Peyer's patch (tissue), 4 donors: ENCODE results near the gene SCYL1. TPM values are rescaled to one million over a fixed set of nuclear protein-coding genes. Genes with fewer than 3 reads are reported as not detected.

Experiments
- DNase-seq, 3 donors: peaks; one replicate each; pipeline ENCODE4 v3.0.0-alpha.2; 2017 to 2019
- H3K27ac ChIP-seq, 4 donors: fragments of 200-600 bp; sonication (generic); one replicate each; pipeline ENCODE4 v1.5.1; 2016 to 2019
- H3K27me3 ChIP-seq, 2 donors: fragments of 200-600 bp; sonication (generic); one replicate each; pipeline ENCODE4 v1.5.1; 2019
- H3K36me3 ChIP-seq, 3 donors: fragments of 200-600 bp; sonication (generic); one replicate each; pipeline ENCODE4 v1.5.1; 2016 to 2019
- H3K4me1 ChIP-seq, 4 donors: fragments of 200-600 bp; sonication (generic); one replicate each; pipeline ENCODE4 v1.5.1; 2016 to 2019
- H3K4me3 ChIP-seq, 4 donors: fragments of 200-600 bp; sonication (generic); 1 replicate in 3 of 4; 2 replicates in 1 of 4; pipeline ENCODE4 v1.5.1; 2016 to 2019; ENCODE audit warnings: mild to moderate bottlenecking in 1 of 4
- H3K9me3 ChIP-seq, 4 donors: fragments of 200-600 bp; sonication (generic); one replicate each; pipeline ENCODE4 v1.5.1; 2016 to 2019; ENCODE audit warnings: mild to moderate bottlenecking in 1 of 4
- POLR2A ChIP-seq, 2 donors: fragments of 450-650 bp; IDR thresholded peaks; one replicate each; pipeline ENCODE4 v1.5.1; 2017; ENCODE audit warnings: antibody characterized with exemption in 2 of 2, mild to moderate bottlenecking in 2 of 2, moderate library complexity in 2 of 2
- total RNA-seq, 4 donors: library from RNA; depleted of rRNA; stranded (reverse); fragments of >200 nt; gene quantifications; one replicate each; pipeline ENCODE4 v1.1.0, GENCODE V29; 2016
- TF ChIP-seq, protein P1 (sequence below), 6 experiments: fragments of 450-650 bp in 4 of 6; fragments of 200-600 bp in 2 of 6; sonication (generic) in 1 of 6; IDR thresholded peaks; one replicate each; pipeline ENCODE4 v1.5.1; 2017 to 2019; ENCODE audit warnings: antibody characterized with exemption in 6 of 6, mild to moderate bottlenecking in 3 of 6, moderate library complexity in 1 of 6

SCYL1 gene
- total RNA-seq, 4 donors from 2014 or later = 73.4 to 88.1 (median 79.0) TPM

DNA sequence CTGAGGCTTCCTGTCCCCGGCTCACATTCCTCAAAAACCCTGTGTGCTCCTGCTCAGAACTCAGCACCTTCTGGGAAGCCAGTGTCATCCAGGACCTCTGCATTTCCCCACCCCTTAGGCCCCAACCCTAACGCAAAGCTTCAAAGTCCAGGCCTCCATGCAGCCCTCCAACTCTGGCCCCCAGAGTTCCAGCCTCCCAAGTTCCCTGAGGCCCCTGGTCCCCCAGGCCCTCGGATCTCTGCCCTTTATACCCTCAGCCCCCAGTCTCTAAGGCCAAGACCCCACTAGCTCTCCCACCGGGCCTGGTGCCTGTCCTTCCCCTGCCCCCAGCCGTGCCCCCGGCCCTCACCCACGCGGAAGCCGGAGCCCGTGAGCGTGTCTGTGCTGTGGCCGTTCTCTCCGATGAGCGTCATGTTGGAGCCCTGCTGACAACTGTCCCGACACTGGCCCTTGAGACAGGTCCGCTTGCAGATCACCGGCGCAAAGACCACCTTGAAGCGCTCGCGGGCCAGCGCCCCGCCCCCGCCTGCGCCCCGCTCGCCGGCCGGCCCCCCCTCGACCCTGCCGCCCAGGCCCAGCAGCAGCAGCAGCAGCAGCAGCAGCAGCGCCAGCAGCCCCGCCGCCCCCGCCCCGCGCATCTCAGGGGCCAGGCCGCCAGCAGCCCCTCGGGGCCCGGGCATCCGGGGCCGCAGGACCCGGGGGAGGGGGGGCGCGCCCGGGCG lies 32.6 kb downstream of the SCYL1 start:
- Histone ChIP-seq H3K4me1 (peaks cover 5 to 73% (median 15%) of the 10 kb centered on the region in 4 donors), H3K27ac (peak overlapping the region; percentile 87 to 90 (median 88)), H3K27me3 (no peaks in the 10 kb centered on the region), H3K4me3 (peak overlapping the region; percentile 48 to 74 (median 62)), H3K9me3 (no peaks in the 10 kb centered on the region), H3K36me3 (no peaks in the 10 kb centered on the region)
- no peak for TF ChIP-seq POLR2A (IDR thresholded peaks at IDR 0.05)
- TF ChIP-seq, protein P1, sequence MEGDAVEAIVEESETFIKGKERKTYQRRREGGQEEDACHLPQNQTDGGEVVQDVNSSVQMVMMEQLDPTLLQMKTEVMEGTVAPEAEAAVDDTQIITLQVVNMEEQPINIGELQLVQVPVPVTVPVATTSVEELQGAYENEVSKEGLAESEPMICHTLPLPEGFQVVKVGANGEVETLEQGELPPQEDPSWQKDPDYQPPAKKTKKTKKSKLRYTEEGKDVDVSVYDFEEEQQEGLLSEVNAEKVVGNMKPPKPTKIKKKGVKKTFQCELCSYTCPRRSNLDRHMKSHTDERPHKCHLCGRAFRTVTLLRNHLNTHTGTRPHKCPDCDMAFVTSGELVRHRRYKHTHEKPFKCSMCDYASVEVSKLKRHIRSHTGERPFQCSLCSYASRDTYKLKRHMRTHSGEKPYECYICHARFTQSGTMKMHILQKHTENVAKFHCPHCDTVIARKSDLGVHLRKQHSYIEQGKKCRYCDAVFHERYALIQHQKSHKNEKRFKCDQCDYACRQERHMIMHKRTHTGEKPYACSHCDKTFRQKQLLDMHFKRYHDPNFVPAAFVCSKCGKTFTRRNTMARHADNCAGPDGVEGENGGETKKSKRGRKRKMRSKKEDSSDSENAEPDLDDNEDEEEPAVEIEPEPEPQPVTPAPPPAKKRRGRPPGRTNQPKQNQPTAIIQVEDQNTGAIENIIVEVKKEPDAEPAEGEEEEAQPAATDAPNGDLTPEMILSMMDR (IDR thresholded peaks at IDR 0.05) = no peak
- no peak for DNase-seq

DNA sequence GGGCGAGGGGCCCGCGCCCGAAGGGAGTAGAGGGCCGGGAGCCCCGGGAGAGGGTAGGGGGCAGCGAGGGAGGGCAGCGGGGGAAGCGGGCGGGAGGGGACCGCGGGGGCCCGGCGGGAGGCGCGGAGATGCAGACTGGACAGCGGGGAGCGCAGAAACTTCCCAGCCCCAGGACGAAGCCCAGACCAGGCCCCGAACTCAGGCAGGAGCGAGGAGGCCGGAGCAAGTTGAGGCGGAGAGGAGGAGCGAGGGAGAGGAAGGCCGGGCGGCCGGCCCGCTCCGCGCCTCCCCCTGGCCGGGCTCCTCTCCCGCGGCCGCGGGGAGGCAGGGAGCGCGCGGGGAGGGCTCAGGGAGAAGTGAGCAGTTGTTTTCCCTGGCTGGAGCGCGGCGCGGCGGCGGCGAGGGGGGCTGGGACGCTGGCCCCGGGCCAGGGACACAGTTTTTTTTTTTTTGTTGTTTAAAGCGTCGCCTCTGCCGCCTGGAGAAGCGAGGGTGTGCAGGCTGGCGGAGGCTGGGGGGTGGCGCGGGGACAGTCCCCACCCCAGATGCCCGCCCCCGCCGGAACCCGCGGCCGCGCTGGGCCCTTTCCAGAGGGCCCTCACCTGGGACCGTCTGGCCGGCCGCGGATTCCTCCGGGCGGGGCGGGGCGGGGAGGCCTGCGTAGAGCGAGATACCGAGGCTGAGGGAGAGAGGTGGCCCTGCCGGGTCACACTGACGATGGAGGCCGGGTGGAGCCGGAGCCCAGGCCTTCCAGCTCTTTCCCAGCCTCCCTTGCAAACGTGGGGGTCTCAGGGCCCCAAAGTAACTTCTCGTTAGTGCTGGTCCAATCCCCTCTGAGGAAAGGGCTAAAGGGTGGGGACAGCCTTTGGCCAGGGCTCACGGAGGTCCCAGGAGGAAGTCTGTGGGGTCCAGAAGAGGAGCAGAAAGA lies 33.4 kb downstream of the SCYL1 start, which contains the start of gene LTBP3:
Gene LTBP3, minus strand, starts transcription at position 358 of the 928 bp plus-strand sequence. CDS start 400 bp downstream, outside the sequence.
- Histone ChIP-seq H3K27ac (peak within 1 kb of the TSS; percentile 87 to 90 (median 88)), H3K27me3 (no peaks in the 10 kb centered on the region), H3K36me3 (no peaks in the 10 kb centered on the region), H3K9me3 (no peaks in the 10 kb centered on the region), H3K4me3 (peak within 1 kb of the TSS; percentile 48 to 74 (median 62)), H3K4me1 (peaks cover 5 to 66% (median 11%) of the 10 kb centered on the region in 4 donors)
- peak; percentile 58 to 78 (median 75) for DNase-seq
- TF ChIP-seq POLR2A (IDR thresholded peaks at IDR 0.05) = no peak
- TF ChIP-seq, protein P1 (IDR thresholded peaks at IDR 0.05) = peak in 1 of 6 experiments; percentile 15

DNA sequence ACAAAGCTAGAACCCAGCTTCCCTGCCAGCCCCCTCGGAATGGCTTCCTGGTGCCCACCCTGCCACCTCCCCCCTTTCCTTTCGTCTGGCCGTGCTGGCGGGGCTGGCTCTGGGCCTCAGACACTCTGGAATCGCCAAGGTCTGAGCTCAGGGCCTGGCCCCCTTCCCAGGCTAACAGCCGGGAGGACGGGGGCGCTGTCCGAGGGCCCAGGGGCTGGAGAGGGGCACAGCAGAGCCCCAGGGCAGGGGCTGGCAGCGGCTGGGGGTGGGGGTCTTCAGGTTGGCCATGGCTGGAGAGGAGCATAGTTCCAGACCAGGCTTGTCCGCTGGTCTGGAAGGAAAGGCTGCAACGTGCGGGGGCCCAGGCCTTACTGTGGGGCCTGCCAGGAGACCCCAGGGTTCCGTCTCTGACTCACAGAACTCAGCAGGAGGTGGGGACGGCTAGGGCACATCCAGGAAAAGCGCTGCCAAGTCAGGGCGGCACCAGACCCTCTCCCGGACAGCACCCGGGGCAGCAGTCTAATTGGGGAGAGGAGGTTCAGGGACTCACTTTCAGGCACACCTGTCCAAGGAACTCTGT lies 34.1 kb downstream of the SCYL1 start:
- no peaks in the 10 kb centered on the region for H3K9me3 ChIP-seq
- TF ChIP-seq POLR2A (IDR thresholded peaks at IDR 0.05) = no peak
- TF ChIP-seq, protein P1 (IDR thresholded peaks at IDR 0.05) = no peak
- peaks cover 5 to 64% (median 8%) of the 10 kb centered on the region in 4 donors for H3K4me1 ChIP-seq
- peak overlapping the region; percentile 87 to 90 (median 88) for H3K27ac ChIP-seq
- no peaks in the 10 kb centered on the region for H3K27me3 ChIP-seq
- H3K36me3 ChIP-seq = no peaks in the 10 kb centered on the region
- H3K4me3 ChIP-seq = peak overlapping the region; percentile 48 to 74 (median 62)
- DNase-seq = no peak

DNA sequence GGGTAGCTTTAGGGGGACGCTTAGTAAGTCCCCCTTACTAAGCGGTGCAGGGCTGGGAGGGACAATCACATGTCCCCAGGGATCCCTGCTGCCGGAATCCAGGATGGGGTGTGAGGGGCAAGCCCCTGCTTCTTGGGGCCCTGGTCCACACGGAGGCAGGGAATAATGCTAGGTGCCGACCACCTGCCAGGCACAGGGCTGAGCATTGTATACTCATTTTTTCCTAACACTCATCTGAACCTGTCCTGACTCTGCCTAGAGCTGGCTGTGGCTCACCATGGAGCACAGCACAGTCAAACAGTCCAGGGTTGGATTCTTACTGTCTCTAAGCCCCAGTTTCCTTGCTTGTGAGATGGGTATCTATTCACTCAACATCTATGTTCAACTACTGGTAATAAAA lies 34.7 kb downstream of the SCYL1 start:
- H3K4me1 ChIP-seq = peaks cover 5 to 63% (median 8%) of the 10 kb centered on the region in 4 donors
- TF ChIP-seq, protein P1 (IDR thresholded peaks at IDR 0.05) = no peak
- TF ChIP-seq POLR2A (IDR thresholded peaks at IDR 0.05) = no peak
- H3K27me3 ChIP-seq = no peaks in the 10 kb centered on the region
- peak overlapping the region; percentile 87 to 90 (median 88) for H3K27ac ChIP-seq
- no peaks in the 10 kb centered on the region for H3K36me3 ChIP-seq
- no peak for DNase-seq
- H3K4me3 ChIP-seq = no peak overlapping the region
- no peaks in the 10 kb centered on the region for H3K9me3 ChIP-seq

DNA sequence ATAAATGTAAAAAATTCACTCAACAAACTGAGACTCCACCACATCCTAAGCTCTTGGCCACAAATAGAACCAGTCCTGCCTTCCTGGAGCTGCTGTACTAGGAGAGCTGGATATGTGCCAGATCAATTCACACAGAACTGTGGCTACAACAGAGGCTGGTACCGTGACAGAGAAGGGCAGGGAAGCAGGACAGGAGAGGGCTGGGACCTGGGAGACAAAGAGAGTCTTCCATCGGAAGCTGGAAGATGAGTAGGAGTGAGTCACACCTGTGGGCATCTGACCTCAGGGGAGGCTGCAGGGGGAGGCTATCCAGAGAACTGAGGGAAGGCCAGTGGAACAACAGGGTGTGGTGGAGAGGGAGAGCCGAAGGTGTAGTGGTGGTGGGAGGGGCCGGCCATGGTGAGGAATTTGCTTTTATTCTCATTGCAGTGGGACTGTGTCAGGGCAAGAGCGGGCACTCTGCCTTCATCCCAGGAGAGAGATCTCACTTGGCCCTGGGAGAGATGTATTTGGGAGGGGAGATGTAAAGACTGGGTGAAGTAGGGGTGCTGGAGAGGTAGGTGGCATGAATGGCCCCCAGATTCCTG lies 35.2 kb downstream of the SCYL1 start:
- DNase-seq = peak in 1 of 3 donors; percentile 52
- Histone ChIP-seq H3K4me1 (peaks cover 5 to 58% (median 8%) of the 10 kb centered on the region in 4 donors), H3K36me3 (no peaks in the 10 kb centered on the region), H3K4me3 (no peak overlapping the region), H3K27ac (peak overlapping the region; percentile 56 to 90 (median 88)), H3K9me3 (no peaks in the 10 kb centered on the region), H3K27me3 (no peaks in the 10 kb centered on the region)
- TF ChIP-seq POLR2A (IDR thresholded peaks at IDR 0.05) = no peak
- TF ChIP-seq, protein P1 (IDR thresholded peaks at IDR 0.05) = no peak
